ENCODE results near the gene MRPL12. TPM values are rescaled to one million over a fixed set of nuclear protein-coding genes. Genes with fewer than 3 reads are reported as not detected.

The MRPL12 gene
- total and polyA plus RNA-seq, 2 of the 13 experiments (the other 11 are each of a cell fraction or from before 2014, with no cell fraction given): 39.1 to 94.1 TPM

- peak; percentile 98 for TF ChIP-seq ZNF563 (CRISPR knock-in tag; IDR thresholded peaks at IDR 0.05)
- TF ChIP-seq DMAP1 (CRISPR knock-in tag; IDR thresholded peaks at IDR 0.05): peak; percentile 100
- peak; percentile 85; the same call in 1 of the 2 replicates for TF ChIP-seq SETDB1 (CRISPR knock-in tag; IDR thresholded peaks at IDR 0.05; ENCODE audit: borderline replicate concordance)
- peak; percentile 100 for TF ChIP-seq ZNF687 (CRISPR knock-in tag; IDR thresholded peaks at IDR 0.05)
- peak; percentile 59; the same call in 1 of the 2 replicates for TF ChIP-seq FOXA1 (IDR thresholded peaks at IDR 0.05)
- TF ChIP-seq FOXA1 (CRISPR knock-in tag; IDR thresholded peaks at IDR 0.05): peak; percentile 59
- TF ChIP-seq ARNT2 (CRISPR knock-in tag; IDR thresholded peaks at IDR 0.05; ENCODE audit: low read depth): peak; percentile 96
- TF ChIP-seq ZNF589 (CRISPR knock-in tag; conservative IDR thresholded peaks at IDR 0.05): peak; percentile 97; the same call in 1 of the 2 replicates
- peak; percentile 84 for TF ChIP-seq ZHX2 (IDR thresholded peaks at IDR 0.05; ENCODE audit: low read depth)
- peak; percentile 91 for TF ChIP-seq ZHX2 (CRISPR knock-in tag; IDR thresholded peaks at IDR 0.05; ENCODE audit: borderline replicate concordance)
- TF ChIP-seq ZNF674 (CRISPR knock-in tag; IDR thresholded peaks at IDR 0.05; ENCODE audit: low read depth): no peak
- TF ChIP-seq ZNF800 (CRISPR knock-in tag; IDR thresholded peaks at IDR 0.05): peak; percentile 85
- 0 out of 2 replicates have a peak, but pooled peaks have one; percentile 71 for TF ChIP-seq RNF219 (CRISPR knock-in tag; IDR thresholded peaks at IDR 0.05)
These were observed 24.3 kb downstream of the MRPL12 start (continued) for GRCh38 chr17:81727324-81728031.

Measured in HepG2 (cell line).